ENCODE measurements around the gene OR6N1.

The OR6N1 gene

GRCh38 chr1:158754420-158754819 lies 17.6 kb downstream of the OR6N1 start, which contains the start of gene OR6K6:
Gene OR6K6, plus strand, starts transcription at chr1:158754720. Its CDS starts 168 bp downstream, at chr1:158754888.
- H3K4me3 ChIP-seq (ENCODE audit: control insufficient read depth, low read depth, low read length), result no peak within 1 kb of the TSS
- DNase-seq (ENCODE audit: low read depth), result no peak
- TF ChIP-seq, protein P1, sequence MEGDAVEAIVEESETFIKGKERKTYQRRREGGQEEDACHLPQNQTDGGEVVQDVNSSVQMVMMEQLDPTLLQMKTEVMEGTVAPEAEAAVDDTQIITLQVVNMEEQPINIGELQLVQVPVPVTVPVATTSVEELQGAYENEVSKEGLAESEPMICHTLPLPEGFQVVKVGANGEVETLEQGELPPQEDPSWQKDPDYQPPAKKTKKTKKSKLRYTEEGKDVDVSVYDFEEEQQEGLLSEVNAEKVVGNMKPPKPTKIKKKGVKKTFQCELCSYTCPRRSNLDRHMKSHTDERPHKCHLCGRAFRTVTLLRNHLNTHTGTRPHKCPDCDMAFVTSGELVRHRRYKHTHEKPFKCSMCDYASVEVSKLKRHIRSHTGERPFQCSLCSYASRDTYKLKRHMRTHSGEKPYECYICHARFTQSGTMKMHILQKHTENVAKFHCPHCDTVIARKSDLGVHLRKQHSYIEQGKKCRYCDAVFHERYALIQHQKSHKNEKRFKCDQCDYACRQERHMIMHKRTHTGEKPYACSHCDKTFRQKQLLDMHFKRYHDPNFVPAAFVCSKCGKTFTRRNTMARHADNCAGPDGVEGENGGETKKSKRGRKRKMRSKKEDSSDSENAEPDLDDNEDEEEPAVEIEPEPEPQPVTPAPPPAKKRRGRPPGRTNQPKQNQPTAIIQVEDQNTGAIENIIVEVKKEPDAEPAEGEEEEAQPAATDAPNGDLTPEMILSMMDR (conservative IDR thresholded peaks at IDR 0.05; ENCODE audit: control insufficient read depth, insufficient read depth, low read depth, low read length), result no peak

- TF ChIP-seq, protein P1 (conservative IDR thresholded peaks at IDR 0.05; ENCODE audit: control insufficient read depth, insufficient read depth, low read depth, low read length), result no peak
- no peak for DNase-seq (ENCODE audit: low read depth)
These were observed 19.8 kb downstream of the OR6N1 start for GRCh38 chr1:158752155-158752712.

DNA sequence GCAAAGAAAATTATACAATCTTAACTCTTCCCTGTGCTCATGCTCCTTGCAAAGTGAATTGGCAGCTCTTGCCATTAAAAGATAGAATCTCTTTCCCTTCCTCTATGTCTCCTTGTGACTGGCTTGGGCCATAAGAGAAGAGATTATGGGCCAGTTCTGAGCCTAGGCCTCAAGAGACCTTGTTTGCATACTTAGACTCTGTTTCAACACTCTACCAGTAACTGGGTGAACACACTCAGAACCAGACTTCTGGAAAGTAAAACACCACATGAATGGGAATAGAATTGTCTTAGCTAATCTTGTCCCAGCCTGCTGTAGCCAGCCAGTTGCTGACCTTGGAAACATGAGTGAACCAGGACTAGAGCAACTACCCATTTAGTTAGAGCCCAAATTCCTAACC lies 36.1 kb downstream of the OR6N1 start:
- TF ChIP-seq, protein P1 (conservative IDR thresholded peaks at IDR 0.05; ENCODE audit: control insufficient read depth, insufficient read depth, low read depth, low read length), result no peak
- DNase-seq (ENCODE audit: low read depth), result no peak
- no peak overlapping the region for H3K4me3 ChIP-seq (ENCODE audit: control insufficient read depth, low read depth, low read length)

More at GRCh38 chr1:158752155-158752712, 19.8 kb downstream of the OR6N1 start:
- no peak overlapping the region for H3K4me3 ChIP-seq (ENCODE audit: control insufficient read depth, low read depth, low read length)

DNA sequence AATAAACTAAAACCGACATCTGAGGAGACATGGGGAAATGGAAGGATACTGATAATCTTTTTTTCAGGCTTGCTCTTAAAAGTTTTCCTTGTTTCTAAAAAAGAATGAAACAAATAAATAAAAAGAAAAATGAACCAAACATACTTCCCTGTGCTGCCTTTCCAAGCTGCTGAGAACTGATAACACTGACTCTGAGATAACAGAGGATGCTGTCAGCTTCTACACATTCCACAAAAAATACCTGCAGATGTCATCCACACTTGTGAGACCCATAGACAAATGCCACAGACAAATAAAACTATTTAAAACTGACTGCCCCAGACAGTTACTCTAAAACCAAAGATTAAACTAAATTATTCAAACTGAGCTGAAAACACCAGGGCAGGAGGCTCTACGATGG lies 39.5 kb downstream of the OR6N1 start:
- DNase-seq (ENCODE audit: low read depth), result no peak
- H3K4me3 ChIP-seq (ENCODE audit: control insufficient read depth, low read depth, low read length), result no peak overlapping the region
- TF ChIP-seq, protein P1 (conservative IDR thresholded peaks at IDR 0.05; ENCODE audit: control insufficient read depth, insufficient read depth, low read depth, low read length), result no peak

- DNase-seq (ENCODE audit: low read depth), result no peak
- no peak overlapping the region for H3K4me3 ChIP-seq (ENCODE audit: control insufficient read depth, low read depth, low read length)
- TF ChIP-seq, protein P1 (conservative IDR thresholded peaks at IDR 0.05; ENCODE audit: control insufficient read depth, insufficient read depth, low read depth, low read length), result no peak
These were observed 40.3 kb downstream of the OR6N1 start for GRCh38 chr1:158731707-158732106.

- no peak overlapping the region for H3K4me3 ChIP-seq (ENCODE audit: control insufficient read depth, low read depth, low read length)
- no peak for DNase-seq (ENCODE audit: low read depth)
- TF ChIP-seq, protein P1 (conservative IDR thresholded peaks at IDR 0.05; ENCODE audit: control insufficient read depth, insufficient read depth, low read depth, low read length), result no peak
These were observed 41.5 kb downstream of the OR6N1 start for GRCh38 chr1:158730453-158730852.

All from fibroblast of mammary gland (primary cell).